IMR-90 (cell line): ENCODE measurements around the gene MAD2L2. TPM values are rescaled to one million over a fixed set of nuclear protein-coding genes. Genes with fewer than 3 reads are reported as not detected.

Experiments used
- ATAC-seq: fragments of 200-7000 bp; cut with Tn5 transposase; 2 replicates; pipeline ENCODE4 v1.9.1; 2020; ENCODE audit warnings: low read depth, mild to moderate bottlenecking, moderate library complexity
- BruUV-seq: library from RNA; stranded (reverse); fragments of 400-500 nt; replicated peaks from 2 replicates; lab custom pipeline; 2021; lab: Mats Ljungman, UMichigan
- CTCF ChIA-PET: fragments of 300-600 bp; formaldehyde crosslinking; extraction: SDS; loops from one replicate; lab custom pipeline; 2021; ENCODE audit warnings: antibody characterized with exemption; lab: Yijun Ruan, JAX
- POLR2A ChIA-PET: fragments of 300-600 bp; sonication (Branson Sonifier 250); formaldehyde crosslinking; loops from one replicate; lab custom pipeline; 2022; ENCODE audit warnings: antibody characterized with exemption; ENCODE audit not compliant: unreplicated experiment; lab: Charles Lee
- DNase-seq: peaks from one replicate; pipeline ENCODE4 v3.0.0; 2013
- H2AFZ ChIP-seq: replicated peaks from 2 replicates; pipeline ENCODE3; 2013; ENCODE audit warnings: low read length, mild to moderate bottlenecking; ENCODE audit not compliant: poor library complexity
- H2AK5ac ChIP-seq: 2 replicates; pipeline ENCODE4 v1.6.1; 2013; ENCODE audit warnings: low read depth, low read length, inconsistent platforms
- H2AK9ac ChIP-seq: replicated peaks from 2 replicates; pipeline ENCODE3; 2013; ENCODE audit warnings: mild to moderate bottlenecking, low read depth, low read length, moderate library complexity; ENCODE audit not compliant: poor library complexity
- H2BK120ac ChIP-seq: 2 replicates; pipeline ENCODE4 v1.6.1; 2013; ENCODE audit warnings: low read depth, low read length, inconsistent platforms
- H2BK15ac ChIP-seq: 3 replicates; pipeline ENCODE4 v1.6.1; 2013; ENCODE audit warnings: low read depth, low read length, inconsistent platforms
- H2BK20ac ChIP-seq: 2 replicates; pipeline ENCODE4 v1.6.1; 2013; ENCODE audit warnings: low read depth, mild to moderate bottlenecking, inconsistent platforms, low read length, moderate library complexity
- H2BK5ac ChIP-seq: 2 replicates; pipeline ENCODE4 v1.6.1; 2013; ENCODE audit warnings: mild to moderate bottlenecking, low read depth, low read length, inconsistent platforms; ENCODE audit not compliant: poor library complexity, severe bottlenecking
- H3K14ac ChIP-seq: replicated peaks from 2 replicates; pipeline ENCODE4 v1.6.1; 2013; ENCODE audit warnings: low read depth, low read length, inconsistent platforms
- H3K18ac ChIP-seq: 2 replicates; pipeline ENCODE4 v1.6.1; 2013; ENCODE audit warnings: low read depth, low read length, control low read depth
- H3K23ac ChIP-seq: 2 replicates; pipeline ENCODE4 v1.6.1; 2013; ENCODE audit warnings: low read depth, low read length, inconsistent platforms
- H3K27ac ChIP-seq: 2 replicates; pipeline ENCODE4 v1.5.1; 2013; ENCODE audit warnings: mild to moderate bottlenecking, control low read depth, low read length; ENCODE audit not compliant: insufficient read depth
- H3K27me3 ChIP-seq: 2 replicates; pipeline ENCODE4 v1.6.1; 2013; ENCODE audit warnings: low read length; ENCODE audit not compliant: control insufficient read depth, insufficient read depth
- H3K36me3 ChIP-seq: 2 replicates; pipeline ENCODE4 v1.6.1; 2013; ENCODE audit warnings: low read length, mixed read lengths; ENCODE audit not compliant: control insufficient read depth, insufficient read depth
- H3K4ac ChIP-seq: 2 replicates; pipeline ENCODE4 v1.6.1; 2013; ENCODE audit warnings: low read depth, low read length, inconsistent platforms
- H3K4me1 ChIP-seq: 2 replicates; pipeline ENCODE4 v1.6.1; 2013; ENCODE audit warnings: low read length, mixed read lengths; ENCODE audit not compliant: control insufficient read depth, insufficient read depth
- H3K4me2 ChIP-seq: 2 replicates; pipeline ENCODE4 v1.6.1; 2013; ENCODE audit warnings: low read depth, mild to moderate bottlenecking, control low read depth, low read length, moderate library complexity
- H3K4me3 ChIP-seq: 2 replicates; pipeline ENCODE4 v1.5.1; 2013; ENCODE audit warnings: low read depth, mild to moderate bottlenecking, control low read depth, low read length, moderate library complexity; ENCODE audit not compliant: insufficient read depth
- H3K56ac ChIP-seq: 2 replicates; pipeline ENCODE4 v1.6.1; 2013; ENCODE audit warnings: low read length, inconsistent platforms; ENCODE audit not compliant: insufficient read depth; ENCODE audit errors: extremely low read depth
- H3K79me1 ChIP-seq, 2 experiments: 2 replicates each; pipeline ENCODE4 v1.6.1; 2013; ENCODE audit warnings: low read length in 2 of 2, inconsistent platforms in 1 of 2, low read depth in 1 of 2
- H3K9ac ChIP-seq: 2 replicates; pipeline ENCODE4 v1.6.1; 2013; ENCODE audit warnings: low read depth, low read length, control low read depth
- H3K9me1 ChIP-seq: 2 replicates; pipeline ENCODE4 v1.6.1; 2013; ENCODE audit warnings: low read length, inconsistent platforms; ENCODE audit not compliant: insufficient read depth
- H3K9me3 ChIP-seq: 2 replicates; pipeline ENCODE4 v1.6.1; 2013; ENCODE audit warnings: low read length; ENCODE audit not compliant: control insufficient read depth, insufficient read depth
- H4K20me1 ChIP-seq: 2 replicates; pipeline ENCODE4 v1.6.1; 2013; ENCODE audit warnings: low read length, inconsistent platforms; ENCODE audit not compliant: insufficient read depth
- H4K5ac ChIP-seq: 2 replicates; pipeline ENCODE4 v1.6.1; 2013; ENCODE audit warnings: mild to moderate bottlenecking, low read depth, low read length, control low read depth
- H4K8ac ChIP-seq, 2 experiments: 2 replicates each; pipeline ENCODE4 v1.6.1; 2013; ENCODE audit warnings: low read depth in 2 of 2, low read length in 2 of 2, control low read depth in 1 of 2, inconsistent platforms in 1 of 2
- H4K91ac ChIP-seq: 2 replicates; pipeline ENCODE4 v1.6.1; 2013; ENCODE audit warnings: low read depth, low read length, inconsistent platforms; ENCODE audit not compliant: insufficient read depth
- BHLHE40 ChIP-seq: fragments of 150-350 bp; IDR thresholded peaks from 2 replicates; pipeline ENCODE4 v1.6.1; 2016; ENCODE audit warnings: mild to moderate bottlenecking, low read depth, low read length
- CHD1 ChIP-seq: IDR thresholded peaks from 2 replicates; pipeline ENCODE4 v1.6.1; 2012; ENCODE audit warnings: low read depth, low read length, improper control_type of control experiment
- MAZ ChIP-seq: IDR thresholded peaks from 2 replicates; pipeline ENCODE4 v1.6.1; 2012; ENCODE audit warnings: low read depth, mild to moderate bottlenecking, low read length, improper control_type of control experiment, moderate library complexity, borderline replicate concordance
- MXI1 ChIP-seq: IDR thresholded peaks from 2 replicates; pipeline ENCODE4 v1.6.1; 2012; ENCODE audit warnings: low read depth, mild to moderate bottlenecking, low read length, moderate library complexity, borderline replicate concordance
- NFE2L2 ChIP-seq: fragments of 150-350 bp; IDR thresholded peaks from 2 replicates; pipeline ENCODE4 v1.6.1; 2016; ENCODE audit warnings: low read depth, mild to moderate bottlenecking, low read length
- RAD21 ChIP-seq: IDR thresholded peaks from 2 replicates; pipeline ENCODE4 v1.6.1; 2012; ENCODE audit warnings: low read length, improper control_type of control experiment
- RCOR1 ChIP-seq: IDR thresholded peaks from 2 replicates; pipeline ENCODE4 v1.6.1; 2012; ENCODE audit warnings: mild to moderate bottlenecking, low read length, improper control_type of control experiment; ENCODE audit not compliant: insufficient replicate concordance
- RFX5 ChIP-seq: IDR thresholded peaks from 2 replicates; pipeline ENCODE4 v1.8.0; 2012; ENCODE audit warnings: low read depth, mild to moderate bottlenecking, low read length, moderate library complexity
- WGBS, 2 experiments: methylation state at CpG; one replicate each; pipeline versions ENCODE4 v1.1.5 to v1.1.7; 2013; ENCODE audit warnings: missing lambda C conversion rate in 2 of 2; ENCODE audit not compliant: insufficient read length in 1 of 2; ENCODE audit errors: extremely low coverage in 2 of 2; 5-methylcytosine and 5-hydroxymethylcytosine counted together
- dilution Hi-C: fragments of 300-500 bp; cut with HindIII; formaldehyde crosslinking; loops from one replicate; pipeline ENCODE4 v1.14.3; 2018; ENCODE audit warnings: low sequenced_read_pairs; ENCODE audit not compliant: unreplicated experiment
- in situ Hi-C: fragments of 300-500 bp; cut with MboI; formaldehyde crosslinking; loops from 3 replicates; pipeline ENCODE4 v1.14.3; 2019; ENCODE audit warnings: low sequenced_read_pairs, inconsistent platforms, mixed read lengths
- intact Hi-C: fragments of 100-400 bp; cut with micrococcal nuclease; formaldehyde crosslinking; loops from 2 replicates; pipeline ENCODE4 v1.10.0; 2022
- polyA plus RNA-seq, 3 experiments: library from polyadenylated mRNA; depleted of rRNA; stranded (reverse); fragments of >200 nt; gene quantifications; 2 replicates each; pipeline ENCODE4 v1.2.3, GENCODE V29; 2012; ENCODE audit warnings: low replicate concordance in 1 of 3
- total RNA-seq: library from RNA; depleted of rRNA; stranded (reverse); fragments of >200 nt; gene quantifications from 2 replicates; pipeline ENCODE4 v1.2.3, GENCODE V29; 2012
- TF ChIP-seq, protein P1 (sequence below): fragments of 150-350 bp; IDR thresholded peaks from 2 replicates; pipeline ENCODE4 v1.6.1; 2017; ENCODE audit warnings: mild to moderate bottlenecking, antibody characterized with exemption, low read length, low read depth
- TF ChIP-seq, protein P2 (sequence below): fragments of 150-350 bp; IDR thresholded peaks from 2 replicates; pipeline ENCODE4 v1.6.1; 2016; ENCODE audit warnings: low read depth, mild to moderate bottlenecking, low read length, moderate library complexity, borderline replicate concordance
- TF ChIP-seq, protein P3 (sequence below): conservative IDR thresholded peaks from 2 replicates; pipeline ENCODE4 v1.5.1; 2012; ENCODE audit warnings: mild to moderate bottlenecking, low read depth, low read length, improper control_type of control experiment

MAD2L2 gene
- total and polyA plus RNA-seq, 2 of the 4 experiments (the other 2 are of a cell fraction): 44.6 to 70.9 TPM

DNA sequence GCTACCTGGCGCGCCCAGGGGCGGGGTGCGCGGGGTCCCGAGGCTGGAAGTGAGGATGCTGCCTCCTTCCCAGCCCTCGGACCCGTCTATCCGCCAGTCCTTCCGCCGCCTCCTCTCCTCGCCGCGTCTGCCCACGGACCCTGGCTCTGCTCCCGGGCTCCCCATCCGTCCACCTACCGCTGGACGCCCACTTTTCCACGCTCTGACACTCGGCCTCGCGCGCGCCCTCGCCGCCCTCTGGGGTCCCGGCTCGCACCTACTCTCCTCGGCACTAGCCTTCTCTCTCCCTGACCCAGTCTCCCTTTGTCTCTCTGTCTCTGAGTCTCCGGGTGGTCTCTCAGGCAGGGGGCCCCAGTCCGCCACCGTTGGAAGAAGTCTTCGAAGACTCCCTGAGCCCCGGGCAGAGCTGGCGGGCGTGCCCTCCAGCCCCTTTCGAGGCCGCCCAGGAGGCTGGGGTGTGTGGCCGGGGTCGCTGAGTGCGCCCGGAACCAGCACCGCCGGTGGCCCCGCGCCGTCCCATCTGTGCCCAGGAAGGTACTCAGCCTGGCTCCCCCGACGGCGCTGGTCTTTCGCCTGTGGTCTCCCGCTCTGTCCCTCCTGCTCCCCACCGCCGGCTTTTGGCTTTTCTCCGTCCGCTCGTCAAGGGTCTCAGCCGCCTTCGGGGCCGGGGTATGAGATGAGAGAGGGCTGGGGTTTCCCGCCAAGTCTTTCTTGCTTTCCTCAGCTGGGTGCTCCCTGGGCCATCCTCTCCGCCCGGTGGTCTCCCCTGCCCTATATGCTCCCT lies 11.2 kb upstream of the MAD2L2 start:
- Histone ChIP-seq H4K20me1 (no peaks in the 10 kb centered on the region), H2BK120ac (no peak overlapping the region), H3K18ac (no peak overlapping the region), H3K27ac (no peak overlapping the region), H3K9ac (no peak overlapping the region), H2AK9ac (peak overlapping the region; percentile 16), H4K5ac (no peak overlapping the region), H3K79me1 (no peaks in the 10 kb centered on the region), H3K27me3 (peaks cover 56% of the 10 kb centered on the region), H2AK5ac (no peak overlapping the region), H4K91ac (no peak overlapping the region), H3K23ac (no peak overlapping the region), H2BK5ac (no peak overlapping the region), H3K14ac (no peak overlapping the region), H3K56ac (no peak overlapping the region), H3K9me3 (no peaks in the 10 kb centered on the region), H3K4me1 (peaks cover 3% of the 10 kb centered on the region; the same call in 1 of the 2 replicates), H2BK20ac (no peak overlapping the region), H2BK15ac (no peak overlapping the region), H2AFZ (no peak overlapping the region), H3K9me1 (0 out of 2 replicates have a peak, but pooled peaks cover 4% of the 10 kb centered on the region), H3K4me2 (no peak overlapping the region), H3K36me3 (no peaks in the 10 kb centered on the region), H3K4me3 (no peak overlapping the region), H4K8ac (no peak overlapping the region), H3K4ac (no peak overlapping the region)
- ATAC-seq: no peak
- TF ChIP-seq, protein P1, sequence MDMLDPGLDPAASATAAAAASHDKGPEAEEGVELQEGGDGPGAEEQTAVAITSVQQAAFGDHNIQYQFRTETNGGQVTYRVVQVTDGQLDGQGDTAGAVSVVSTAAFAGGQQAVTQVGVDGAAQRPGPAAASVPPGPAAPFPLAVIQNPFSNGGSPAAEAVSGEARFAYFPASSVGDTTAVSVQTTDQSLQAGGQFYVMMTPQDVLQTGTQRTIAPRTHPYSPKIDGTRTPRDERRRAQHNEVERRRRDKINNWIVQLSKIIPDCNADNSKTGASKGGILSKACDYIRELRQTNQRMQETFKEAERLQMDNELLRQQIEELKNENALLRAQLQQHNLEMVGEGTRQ: no peak
- TF ChIP-seq RCOR1 (no peak), RFX5 (no peak), MXI1 (no peak), NFE2L2 (no peak), MAZ (no peak), CHD1 (no peak), RAD21 (no peak), BHLHE40 (no peak)
- TF ChIP-seq, protein P2, sequence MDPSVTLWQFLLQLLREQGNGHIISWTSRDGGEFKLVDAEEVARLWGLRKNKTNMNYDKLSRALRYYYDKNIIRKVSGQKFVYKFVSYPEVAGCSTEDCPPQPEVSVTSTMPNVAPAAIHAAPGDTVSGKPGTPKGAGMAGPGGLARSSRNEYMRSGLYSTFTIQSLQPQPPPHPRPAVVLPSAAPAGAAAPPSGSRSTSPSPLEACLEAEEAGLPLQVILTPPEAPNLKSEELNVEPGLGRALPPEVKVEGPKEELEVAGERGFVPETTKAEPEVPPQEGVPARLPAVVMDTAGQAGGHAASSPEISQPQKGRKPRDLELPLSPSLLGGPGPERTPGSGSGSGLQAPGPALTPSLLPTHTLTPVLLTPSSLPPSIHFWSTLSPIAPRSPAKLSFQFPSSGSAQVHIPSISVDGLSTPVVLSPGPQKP: no peak
- TF ChIP-seq, protein P3, sequence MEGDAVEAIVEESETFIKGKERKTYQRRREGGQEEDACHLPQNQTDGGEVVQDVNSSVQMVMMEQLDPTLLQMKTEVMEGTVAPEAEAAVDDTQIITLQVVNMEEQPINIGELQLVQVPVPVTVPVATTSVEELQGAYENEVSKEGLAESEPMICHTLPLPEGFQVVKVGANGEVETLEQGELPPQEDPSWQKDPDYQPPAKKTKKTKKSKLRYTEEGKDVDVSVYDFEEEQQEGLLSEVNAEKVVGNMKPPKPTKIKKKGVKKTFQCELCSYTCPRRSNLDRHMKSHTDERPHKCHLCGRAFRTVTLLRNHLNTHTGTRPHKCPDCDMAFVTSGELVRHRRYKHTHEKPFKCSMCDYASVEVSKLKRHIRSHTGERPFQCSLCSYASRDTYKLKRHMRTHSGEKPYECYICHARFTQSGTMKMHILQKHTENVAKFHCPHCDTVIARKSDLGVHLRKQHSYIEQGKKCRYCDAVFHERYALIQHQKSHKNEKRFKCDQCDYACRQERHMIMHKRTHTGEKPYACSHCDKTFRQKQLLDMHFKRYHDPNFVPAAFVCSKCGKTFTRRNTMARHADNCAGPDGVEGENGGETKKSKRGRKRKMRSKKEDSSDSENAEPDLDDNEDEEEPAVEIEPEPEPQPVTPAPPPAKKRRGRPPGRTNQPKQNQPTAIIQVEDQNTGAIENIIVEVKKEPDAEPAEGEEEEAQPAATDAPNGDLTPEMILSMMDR: no peak
- 4% methylated on average over 33 of the region's 64 CpGs; no CpG with 5 or more reads in 1 of the 2 experiments for WGBS, 2 experiments
- dilution Hi-C loops (no loop called here), in situ Hi-C loops (no loop called here), intact Hi-C loops (no loop called here)
- BruUV-seq: no TSS peak
- ChIA-PET POLR2A (no interaction called here), CTCF (no interaction called here)
- no peak for DNase-seq
